Dermis microvascular lymphatic vessel endothelial cell (primary cell): ENCODE measurements around the gene OR1D5. TPM values are rescaled to one million over a fixed set of nuclear protein-coding genes. Genes with fewer than 3 reads are reported as not detected.
"Not testable (repeated sequence)": the region's sequence is repeated elsewhere in the genome, so short reads cannot be mapped to it uniquely, and the experiment has no call there.

Source experiments
- DNase-seq, 2 donors: peaks; one replicate each; pipeline versions ENCODE4 v3.0.0 to v3.0.0-alpha.2; 2010; ENCODE audit warnings: low read depth in 2 of 2
- total RNA-seq: library from RNA; depleted of rRNA; stranded (reverse); fragments of >200 nt; gene quantifications from 2 replicates; pipeline ENCODE4 v1.2.1, GENCODE V29; 2014

The OR1D5 gene
- total RNA-seq = not detected in 2 replicates

- DNase-seq = not testable (repeated sequence)
Measured at GRCh38 chr17:3063507-3063906, at the start of gene OR1D5. Gene OR1D5, minus strand, starts transcription at chr17:3063607. Its CDS starts 0 bp downstream, at chr17:3063607.

GRCh38 chr17:3104322-3104721 is 40.9 kb upstream of the OR1D5 start, which contains the start of gene OR1D2:
Gene OR1D2, minus strand, starts transcription at chr17:3104422. Its CDS starts 11,426 bp downstream, at chr17:3092996.
- no peak for DNase-seq

GRCh38 chr17:3073850-3074249 is 10.4 kb upstream of the OR1D5 start:
- not testable (repeated sequence) for DNase-seq

- peak in 1 of 2 donors; percentile 44 for DNase-seq
Measured at GRCh38 chr17:3065192-3065591, 1.8 kb upstream of the OR1D5 start.

GRCh38 chr17:3062824-3063377 is 506 bp downstream of the OR1D5 start:
- DNase-seq = not testable (repeated sequence)

GRCh38 chr17:3054868-3055267 is 8.5 kb downstream of the OR1D5 start:
- DNase-seq = not testable (repeated sequence)

- DNase-seq = no peak
Measured at GRCh38 chr17:3049705-3050295, 13.6 kb downstream of the OR1D5 start.

- DNase-seq = peak; percentile 98
Measured at GRCh38 chr17:3048727-3049471, 14.5 kb downstream of the OR1D5 start.

GRCh38 chr17:3046753-3047152 is 16.7 kb downstream of the OR1D5 start:
- DNase-seq = no peak

- no peak for DNase-seq
Measured at GRCh38 chr17:3043737-3044365, 19.6 kb downstream of the OR1D5 start.

- DNase-seq = no peak
Measured at GRCh38 chr17:3040882-3041281, 22.5 kb downstream of the OR1D5 start.

GRCh38 chr17:3039736-3040135 is 23.7 kb downstream of the OR1D5 start:
- peak; percentile 16 to 17 for DNase-seq

- no peak for DNase-seq
Measured at GRCh38 chr17:3038941-3039340, 24.5 kb downstream of the OR1D5 start.

- DNase-seq = no peak
Measured at GRCh38 chr17:3037259-3037658, 26.1 kb downstream of the OR1D5 start.

- DNase-seq = no peak
Measured at GRCh38 chr17:3036800-3037199, 26.6 kb downstream of the OR1D5 start.

GRCh38 chr17:3035968-3036280 is 27.5 kb downstream of the OR1D5 start:
- no peak for DNase-seq

- DNase-seq = no peak
Measured at GRCh38 chr17:3035256-3035967, 28.0 kb downstream of the OR1D5 start.

- no peak for DNase-seq
Measured at GRCh38 chr17:3034578-3034920, 28.9 kb downstream of the OR1D5 start.

GRCh38 chr17:3033741-3034577 is 29.4 kb downstream of the OR1D5 start:
- DNase-seq = no peak

- DNase-seq = no peak
Measured at GRCh38 chr17:3033248-3033640, 30.2 kb downstream of the OR1D5 start.
